ENCODE measurements around the gene PODXL.
"Not testable (repeated sequence)": the region's sequence is repeated elsewhere in the genome, so short reads cannot be mapped to it uniquely, and the experiment has no call there.

Gene PODXL

GRCh38 chr7:131487217-131487616 is 69.2 kb downstream of the PODXL start:
- no peak for DNase-seq

- DNase-seq: no peak
Measured at GRCh38 chr7:131486346-131486745, 70.1 kb downstream of the PODXL start.

- no peak for DNase-seq
Measured at GRCh38 chr7:131483586-131483985, 72.8 kb downstream of the PODXL start.

- no peak for DNase-seq
Measured at GRCh38 chr7:131482800-131483199, 73.6 kb downstream of the PODXL start.

GRCh38 chr7:131480384-131481315 is 75.8 kb downstream of the PODXL start:
- DNase-seq: no peak

GRCh38 chr7:131476740-131477139 is 79.7 kb downstream of the PODXL start:
- no peak for DNase-seq

- no peak for DNase-seq
Measured at GRCh38 chr7:131471250-131472004, 85.0 kb downstream of the PODXL start.

GRCh38 chr7:131467788-131468187 is 88.6 kb downstream of the PODXL start:
- DNase-seq: no peak

- no peak for DNase-seq
Measured at GRCh38 chr7:131466735-131467365, 89.6 kb downstream of the PODXL start.

- not testable (repeated sequence) for DNase-seq
Measured at GRCh38 chr7:131462715-131463114, 93.7 kb downstream of the PODXL start.

- no peak for DNase-seq
Measured at GRCh38 chr7:131462059-131462458, 94.4 kb downstream of the PODXL start.

GRCh38 chr7:131459256-131459655 is 97.2 kb downstream of the PODXL start:
- DNase-seq: no peak

- DNase-seq: no peak
Measured at GRCh38 chr7:131456338-131456737, 100.1 kb downstream of the PODXL start.

GRCh38 chr7:131455546-131455945 is 100.9 kb downstream of the PODXL start:
- DNase-seq: no peak

GRCh38 chr7:131455001-131455400 is 101.4 kb downstream of the PODXL start:
- DNase-seq: no peak

GRCh38 chr7:131454498-131454897 is 101.9 kb downstream of the PODXL start:
- no peak for DNase-seq

Measured in right forelimb (tissue), 1 donor.